IPS-18c (cell line): Measurements from ENCODE around the gene DGKD.

Experiments
- H3K4me3 ChIP-seq: 2 replicates; pipeline ENCODE4 v1.7.0; 2013; ENCODE audit warnings: low read depth, mild to moderate bottlenecking, low read length, moderate library complexity; ENCODE audit not compliant: insufficient read depth
- H3K9me3 ChIP-seq: one replicate; pipeline ENCODE4 v1.6.1; 2013; ENCODE audit warnings: mild to moderate bottlenecking, low read length, moderate library complexity; ENCODE audit not compliant: control insufficient read depth, insufficient read depth

DGKD gene

DNA sequence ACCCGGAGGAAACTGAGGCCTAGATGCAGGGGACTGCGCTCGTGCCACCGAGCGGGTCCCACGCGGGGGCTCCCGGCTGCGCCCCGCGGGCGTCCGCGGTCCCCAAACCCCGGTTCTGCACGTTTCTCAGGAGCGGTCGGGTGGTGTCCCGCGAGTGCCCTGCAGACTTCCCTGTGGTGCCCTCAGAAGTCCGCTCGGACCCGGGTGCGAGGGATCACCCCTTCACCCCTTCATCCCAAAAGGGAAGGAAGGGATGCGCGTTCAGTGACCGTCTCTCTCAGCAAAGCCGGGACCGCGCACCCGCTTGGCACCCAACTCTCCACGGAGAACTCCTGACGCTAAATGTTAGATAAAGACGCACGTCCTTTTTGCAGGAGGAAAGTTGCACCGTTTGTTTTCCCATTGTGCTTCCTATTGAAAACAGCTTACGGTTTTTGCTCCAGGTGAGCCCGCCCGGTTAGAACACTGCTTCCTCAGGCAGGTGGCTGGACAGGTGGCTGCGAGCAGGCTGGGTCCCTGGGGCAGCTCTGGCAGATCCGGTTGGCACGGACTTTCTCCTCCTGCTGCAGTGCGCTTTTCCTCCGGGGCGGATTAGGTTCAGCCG lies 779 bp downstream of the DGKD start:
- peak overlapping the region; percentile 66 for H3K4me3 ChIP-seq

DNA sequence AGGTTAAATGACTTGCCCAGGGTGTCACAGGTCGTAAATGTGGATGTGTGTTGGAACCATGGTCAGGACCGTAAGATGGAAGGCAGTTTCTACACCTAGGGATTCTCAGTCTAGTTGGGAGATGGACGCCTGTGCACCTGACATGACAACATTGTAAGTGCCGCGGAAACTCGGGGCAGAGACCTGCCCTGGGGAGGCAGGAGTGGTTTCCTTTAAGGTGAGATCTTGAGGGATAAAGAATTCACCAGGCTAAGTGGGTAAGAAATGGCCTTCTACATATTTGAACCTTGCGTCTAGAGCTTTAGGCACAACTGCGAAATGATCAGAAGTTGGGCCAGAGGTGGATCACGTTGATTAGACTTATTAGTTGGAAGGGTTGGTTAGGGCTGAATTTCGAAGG lies 1.6 kb downstream of the DGKD start:
- H3K9me3 ChIP-seq = no peaks in the 10 kb centered on the region
- no peak overlapping the region for H3K4me3 ChIP-seq

More for the DNA sequence above, 779 bp downstream of the DGKD start:
- no peaks in the 10 kb centered on the region for H3K9me3 ChIP-seq

DNA sequence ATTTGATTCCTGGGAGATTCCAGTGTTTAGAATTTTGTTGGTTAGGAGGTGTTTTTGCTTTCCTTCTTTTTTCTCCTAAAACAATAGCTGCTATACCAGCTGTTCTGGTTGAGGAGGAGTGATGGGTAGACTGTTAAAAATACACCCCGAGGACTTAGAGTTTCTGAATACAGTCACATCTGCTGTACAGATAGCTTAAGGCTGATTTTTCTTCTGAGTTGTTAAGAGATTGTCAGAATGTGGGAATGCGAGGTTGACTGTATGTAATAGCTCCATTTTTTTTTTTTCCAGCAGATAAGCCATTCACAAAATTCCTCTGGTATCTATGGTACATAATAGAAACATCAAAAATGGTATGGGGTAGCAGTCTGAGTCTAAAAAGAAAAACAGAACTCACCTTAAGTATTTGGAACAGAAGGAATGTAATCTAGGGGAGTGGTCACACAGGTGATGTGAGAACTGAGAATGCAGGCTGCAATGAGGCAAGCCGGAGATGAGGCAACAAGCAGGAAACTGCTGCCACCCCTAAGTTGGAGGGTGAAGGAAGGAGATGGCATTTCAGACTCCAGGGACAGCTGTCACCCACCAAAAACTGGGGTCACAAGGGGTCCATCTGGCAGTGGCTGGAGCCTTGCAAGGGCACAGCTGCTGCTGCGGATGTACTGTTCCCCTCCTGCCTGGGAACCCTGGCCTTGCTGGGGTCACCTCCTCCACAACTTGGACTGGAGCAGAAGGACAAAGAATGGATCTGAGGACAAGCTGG lies 2.4 kb downstream of the DGKD start:
- H3K4me3 ChIP-seq = no peak overlapping the region
- H3K9me3 ChIP-seq = no peaks in the 10 kb centered on the region

DNA sequence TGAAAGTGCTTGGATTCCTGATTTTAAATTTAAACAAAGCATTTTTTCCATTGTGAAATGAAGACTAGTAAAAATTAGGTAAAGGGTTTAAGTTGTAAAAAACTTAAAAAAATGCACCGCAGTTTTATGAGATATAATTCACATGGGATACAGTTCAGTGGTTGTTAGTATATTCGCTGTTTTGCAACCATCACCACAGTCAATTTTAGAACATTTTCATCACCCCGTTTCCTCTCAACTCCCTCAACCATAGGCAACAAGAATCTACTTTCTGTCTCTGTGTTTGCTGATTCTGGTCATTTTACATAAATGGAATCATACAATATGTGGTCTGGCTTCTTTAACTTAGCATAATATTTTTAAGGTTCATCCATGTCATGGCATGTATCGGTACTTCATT lies 4.0 kb downstream of the DGKD start:
- no peak overlapping the region for H3K4me3 ChIP-seq

DNA sequence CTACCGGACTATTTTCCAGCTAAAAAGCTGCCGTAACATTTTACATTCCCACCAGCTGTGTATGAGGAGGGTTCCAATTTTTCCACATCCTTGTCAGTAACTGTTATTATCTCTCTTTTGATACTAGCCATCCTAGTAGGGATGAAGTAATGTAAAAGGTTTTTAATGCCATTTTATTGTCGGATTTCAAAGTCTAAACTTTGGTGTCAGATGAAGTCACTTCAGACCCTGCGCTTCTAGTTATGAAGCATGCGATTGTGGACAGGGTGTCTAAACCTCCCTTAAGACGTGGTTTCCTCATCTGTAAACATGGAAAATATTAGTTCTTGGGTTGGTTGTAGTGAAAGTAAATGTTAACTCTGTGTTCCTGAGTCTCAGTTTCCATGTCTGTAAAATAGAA lies 4.7 kb downstream of the DGKD start:
- H3K9me3 ChIP-seq = no peaks in the 10 kb centered on the region
- no peak overlapping the region for H3K4me3 ChIP-seq

More for the DNA sequence above, 4.0 kb downstream of the DGKD start:
- no peaks in the 10 kb centered on the region for H3K9me3 ChIP-seq

DNA sequence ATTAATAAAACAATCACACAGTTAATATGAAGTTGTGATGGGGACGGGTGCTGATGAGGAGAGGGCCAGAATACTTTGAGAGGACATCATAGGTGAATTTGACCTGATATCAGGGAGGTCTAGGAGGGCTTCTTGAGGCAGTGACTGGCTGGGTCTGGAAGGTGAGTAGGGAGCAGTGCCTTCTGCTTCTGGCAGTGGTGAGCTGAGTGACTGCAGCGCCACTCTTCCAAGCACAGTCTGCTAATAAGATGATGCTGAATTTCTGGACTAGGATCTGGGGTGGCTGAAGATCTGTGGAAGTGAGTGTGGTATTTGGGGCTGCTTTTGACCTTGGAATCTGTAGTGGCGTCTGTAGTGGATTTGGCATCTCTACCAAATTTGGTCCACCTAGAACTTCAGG lies 5.5 kb downstream of the DGKD start:
- no peak overlapping the region for H3K4me3 ChIP-seq
- H3K9me3 ChIP-seq = no peaks in the 10 kb centered on the region

DNA sequence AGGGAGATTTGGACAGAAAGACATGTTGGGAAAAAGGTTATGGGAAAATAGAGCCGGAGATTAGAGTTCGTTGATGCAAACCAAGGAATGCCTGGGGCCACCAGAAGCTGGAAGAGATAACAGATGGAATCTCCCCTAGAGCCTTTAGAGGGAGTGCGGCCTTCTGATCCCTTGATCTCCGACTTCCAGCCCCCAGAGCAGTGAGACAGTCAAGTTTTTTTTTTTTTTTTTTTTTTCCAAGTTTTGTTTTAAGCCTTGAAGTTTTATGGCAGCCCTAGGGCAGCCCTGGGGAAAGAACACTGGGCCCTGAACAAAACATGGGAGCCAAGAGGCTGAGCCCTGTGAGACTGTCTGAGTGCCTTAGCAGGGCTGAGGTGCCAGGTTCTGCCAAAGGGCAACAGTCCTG lies 6.5 kb downstream of the DGKD start:
- Histone ChIP-seq H3K4me3 (no peak overlapping the region), H3K9me3 (no peaks in the 10 kb centered on the region)

DNA sequence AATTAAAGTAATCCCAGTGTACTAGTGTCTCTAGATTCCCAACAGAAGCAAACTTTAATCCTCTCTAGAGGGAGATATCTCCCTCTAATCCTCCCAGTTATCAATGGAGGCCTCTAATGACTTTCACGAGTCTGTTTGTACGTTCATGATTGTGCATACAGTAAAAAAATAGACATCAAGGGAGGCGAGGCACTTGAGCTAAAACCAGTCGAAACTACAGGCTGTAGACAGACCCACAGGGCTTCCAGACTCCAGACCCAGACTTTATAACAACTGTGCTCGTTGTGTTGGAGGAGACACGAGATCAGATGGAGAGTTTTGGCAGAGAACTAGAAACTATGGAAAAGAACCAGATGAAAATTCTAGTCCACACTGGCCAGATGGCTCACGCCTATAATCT lies 7.0 kb downstream of the DGKD start:
- Histone ChIP-seq H3K4me3 (no peak overlapping the region), H3K9me3 (no peaks in the 10 kb centered on the region)

DNA sequence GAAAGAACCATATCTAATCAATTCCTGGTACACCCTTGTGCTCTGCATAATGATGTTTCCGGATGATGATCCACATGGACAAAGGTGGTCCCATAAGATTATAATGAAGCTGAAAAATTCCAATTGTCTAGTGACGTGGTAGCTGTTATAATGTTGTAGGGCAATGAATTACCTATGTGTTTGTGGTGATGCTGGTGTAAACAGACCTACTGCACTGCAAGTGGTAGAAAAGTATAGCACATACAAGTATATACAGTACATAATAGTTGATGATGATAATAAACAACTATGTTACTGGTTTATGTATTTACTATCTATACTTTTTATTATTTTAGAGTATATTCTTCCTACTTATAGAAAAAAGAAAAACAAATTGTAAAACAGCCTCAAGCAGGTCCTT lies 8.4 kb downstream of the DGKD start:
- no peak overlapping the region for H3K4me3 ChIP-seq
- H3K9me3 ChIP-seq = no peaks in the 10 kb centered on the region

DNA sequence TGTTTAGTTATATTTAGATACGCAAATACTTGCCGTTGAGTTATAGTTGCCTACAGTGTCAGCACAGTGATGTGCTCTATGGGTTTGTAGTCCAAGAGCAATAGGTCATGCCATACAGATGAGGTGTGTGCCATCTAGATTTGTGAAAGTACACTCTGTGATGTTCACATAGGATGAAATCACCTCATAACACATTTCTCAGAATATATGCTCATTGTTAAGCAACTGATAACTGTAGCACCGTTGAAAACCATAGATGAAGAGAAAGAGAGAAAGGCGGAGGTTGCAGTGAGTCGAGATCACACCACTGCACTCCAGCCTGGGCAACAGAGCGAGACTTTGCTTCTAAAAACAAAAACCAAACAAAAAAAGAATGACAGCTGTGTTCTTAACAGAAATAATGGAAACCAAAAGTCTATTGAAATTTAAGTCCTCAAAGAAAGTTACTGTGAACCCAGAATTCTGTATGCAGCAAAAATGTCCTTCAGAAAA lies 9.5 kb downstream of the DGKD start:
- H3K9me3 ChIP-seq = no peaks in the 10 kb centered on the region
- H3K4me3 ChIP-seq = no peak overlapping the region

DNA sequence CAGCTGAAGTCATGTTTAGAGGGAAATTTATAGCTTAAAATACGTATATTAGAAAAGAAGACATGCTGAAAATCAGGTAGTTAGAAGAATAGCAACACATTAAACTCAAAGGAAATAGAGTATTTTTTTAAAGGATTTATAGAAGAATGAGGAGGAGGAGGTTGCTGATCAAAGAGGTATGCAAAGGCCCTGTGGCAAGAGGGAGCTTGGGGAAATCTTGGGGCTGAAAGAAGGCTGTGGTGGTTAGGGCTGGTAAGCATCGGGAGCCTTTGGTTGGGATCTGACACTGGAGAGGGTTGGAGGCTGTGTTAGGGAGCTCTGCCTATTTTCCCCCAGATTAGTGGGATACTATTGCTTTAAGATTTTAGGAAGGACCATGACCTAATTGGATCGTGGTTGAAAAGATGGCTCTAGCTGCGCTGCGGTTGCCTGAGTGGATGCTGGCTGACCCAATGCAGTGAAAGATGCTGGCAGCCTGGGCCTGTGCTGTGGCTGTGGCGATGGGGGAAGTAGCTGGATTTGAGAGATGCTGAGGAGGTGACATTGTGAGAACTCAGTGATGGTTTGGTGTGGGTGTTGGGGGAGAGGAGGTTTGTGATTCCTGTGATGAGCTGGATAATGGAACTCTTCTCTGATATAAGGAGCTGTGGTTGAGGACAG lies 11.7 kb downstream of the DGKD start:
- Histone ChIP-seq H3K4me3 (no peak overlapping the region), H3K9me3 (no peaks in the 10 kb centered on the region)

DNA sequence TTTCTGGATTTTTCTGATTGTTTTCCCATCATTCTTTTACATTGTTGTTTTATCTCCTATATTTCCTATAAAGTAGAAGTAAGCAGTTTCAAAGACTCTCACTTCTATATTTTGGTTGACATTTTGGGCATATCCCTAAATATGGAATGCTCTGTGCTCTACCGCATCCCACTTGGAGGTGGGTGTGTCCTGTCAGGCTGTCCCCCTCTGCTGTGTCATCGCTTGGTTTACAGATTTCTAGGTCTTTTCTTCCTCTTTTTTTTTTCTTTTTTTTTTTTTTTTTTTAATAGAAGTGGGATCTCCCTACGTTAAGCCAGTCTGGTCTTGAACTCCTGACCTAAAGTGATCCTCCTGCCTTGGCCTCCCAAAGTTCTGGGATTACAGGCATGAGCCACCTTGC lies 13.3 kb downstream of the DGKD start:
- H3K9me3 ChIP-seq = no peaks in the 10 kb centered on the region
- no peak overlapping the region for H3K4me3 ChIP-seq

DNA sequence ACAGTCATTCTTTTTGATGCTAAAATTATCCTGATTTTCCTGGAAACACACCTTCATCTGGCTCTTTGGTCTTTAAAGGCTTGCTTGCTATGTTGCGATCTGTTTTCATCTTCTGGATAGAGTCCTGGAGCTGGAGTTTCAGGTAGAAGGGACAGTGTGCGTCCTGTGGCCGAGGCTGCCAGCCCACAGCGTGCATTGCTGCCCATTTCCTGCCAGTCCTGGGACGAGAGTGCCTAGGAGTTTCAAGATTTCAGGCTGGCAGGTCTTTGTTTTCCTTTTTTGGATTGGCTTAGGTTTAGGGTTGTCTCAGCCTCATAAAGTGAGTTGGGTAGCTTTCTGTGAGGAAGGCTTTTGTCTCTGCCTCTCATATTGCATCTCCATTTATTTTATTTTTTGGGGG lies 14.5 kb downstream of the DGKD start:
- H3K4me3 ChIP-seq = no peak overlapping the region
- no peaks in the 10 kb centered on the region for H3K9me3 ChIP-seq

DNA sequence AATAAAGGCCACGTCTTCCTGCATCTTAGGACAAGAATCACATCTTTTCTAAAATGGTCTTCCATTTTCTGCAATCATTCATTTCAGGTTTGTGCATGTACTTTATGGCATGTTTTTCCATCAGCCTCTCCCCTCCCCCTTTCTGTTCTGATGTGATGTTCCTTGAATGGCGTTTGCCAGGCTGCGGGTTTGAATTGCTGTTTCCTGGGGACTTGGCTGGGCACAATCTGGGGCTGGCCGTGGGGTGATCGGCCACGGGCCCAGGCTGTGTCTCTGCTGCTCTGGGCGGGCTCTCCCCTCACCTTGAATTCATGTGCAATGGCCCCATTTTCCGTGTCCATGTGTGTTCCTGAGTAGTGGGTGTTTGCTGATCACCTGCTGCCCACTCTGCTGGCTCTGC lies 15.2 kb downstream of the DGKD start:
- H3K4me3 ChIP-seq = no peak overlapping the region
- H3K9me3 ChIP-seq = no peaks in the 10 kb centered on the region

DNA sequence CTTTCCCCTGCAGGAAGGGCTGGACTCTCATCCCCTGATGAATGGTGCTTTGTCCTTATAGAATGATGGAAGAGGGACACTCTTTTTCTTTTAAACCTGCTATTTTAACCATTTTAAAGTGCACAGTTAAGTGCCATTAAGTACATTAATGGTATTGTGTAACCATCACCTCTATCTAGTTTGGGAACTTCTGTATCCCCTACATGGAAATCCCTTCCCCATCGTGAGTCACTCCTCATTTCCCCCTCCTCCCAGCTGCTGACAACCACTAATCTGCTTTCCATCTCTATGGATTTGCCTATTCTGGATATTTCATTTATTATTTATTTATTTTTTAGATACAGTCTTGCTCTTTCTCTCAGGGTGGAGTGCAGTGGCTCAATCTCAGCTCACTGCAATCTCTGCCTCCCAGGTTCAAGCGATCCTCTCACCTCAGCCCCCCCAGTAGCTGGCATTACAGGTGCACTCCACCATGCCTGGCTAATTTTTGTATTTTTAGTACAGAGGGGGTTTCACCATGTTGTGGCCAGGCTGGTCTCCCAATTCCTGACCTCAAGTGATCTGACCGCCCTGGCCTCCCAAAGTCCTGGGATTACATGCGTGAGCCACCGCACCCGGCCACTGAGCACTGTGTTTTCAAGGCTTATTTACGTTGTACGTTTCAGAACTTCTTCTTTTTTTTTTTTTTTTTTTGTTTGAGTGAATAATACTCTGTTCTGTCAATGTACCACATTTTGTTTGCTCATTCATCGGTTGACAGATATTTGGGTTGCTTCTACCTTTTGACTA lies 15.8 kb downstream of the DGKD start:
- Histone ChIP-seq H3K9me3 (no peaks in the 10 kb centered on the region), H3K4me3 (no peak overlapping the region)

DNA sequence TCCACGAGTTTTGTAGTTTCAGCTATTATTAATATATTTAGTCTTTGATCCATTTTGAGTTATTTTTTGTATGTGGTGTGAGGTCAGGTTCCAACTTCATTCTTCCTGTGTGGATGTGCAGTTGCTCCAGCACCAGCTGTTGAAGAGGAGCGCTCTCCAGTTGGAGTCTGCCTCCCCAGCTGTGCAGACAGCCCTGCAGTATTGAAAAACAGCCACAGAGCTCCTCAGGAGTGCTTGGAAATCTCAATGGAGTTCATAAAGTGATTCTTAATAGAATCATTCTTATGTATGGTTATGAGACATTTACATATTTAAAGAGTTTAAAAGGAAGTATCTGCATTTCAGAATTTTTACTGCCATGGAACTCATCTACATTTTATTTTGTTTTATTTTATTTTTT lies 17.3 kb downstream of the DGKD start:
- H3K4me3 ChIP-seq = no peak overlapping the region
- H3K9me3 ChIP-seq = no peaks in the 10 kb centered on the region

DNA sequence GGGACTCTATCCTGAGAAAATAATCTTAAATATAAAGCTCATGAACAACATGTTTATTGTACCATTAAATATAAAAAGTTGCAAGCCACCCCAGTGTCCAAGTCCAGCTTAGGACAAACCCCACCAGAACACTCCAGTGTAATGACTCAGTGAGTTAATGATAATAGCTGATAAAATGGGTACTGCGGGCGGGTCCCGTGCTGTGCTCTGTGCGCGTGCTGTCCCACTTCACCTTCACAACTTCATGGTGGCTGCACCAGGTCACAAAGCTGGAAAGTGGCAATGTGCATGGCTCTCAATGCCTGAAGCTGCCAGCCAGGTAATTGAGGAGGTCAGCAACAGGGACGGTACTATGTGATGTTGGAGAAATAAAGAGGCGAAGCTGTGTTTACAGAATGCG lies 18.6 kb downstream of the DGKD start:
- H3K4me3 ChIP-seq = no peak overlapping the region
- H3K9me3 ChIP-seq = no peaks in the 10 kb centered on the region

DNA sequence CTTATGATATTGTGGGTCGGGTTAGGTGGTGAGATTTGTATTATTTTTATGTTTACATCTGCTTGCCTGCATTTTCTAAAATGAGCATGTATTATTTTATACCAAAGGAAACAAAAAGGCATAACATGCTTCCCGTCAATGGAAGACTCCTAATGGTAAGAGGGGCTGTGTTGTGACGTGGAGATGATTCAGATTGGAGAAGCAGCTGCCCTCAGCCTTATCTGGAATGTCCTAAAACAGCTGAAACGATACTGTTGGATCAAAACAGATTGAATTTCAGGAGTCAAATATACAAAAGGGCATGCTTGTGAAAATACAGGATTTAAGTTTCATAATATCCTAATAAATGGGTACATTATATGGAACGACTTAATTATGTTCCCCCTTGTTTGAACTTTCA lies 19.0 kb downstream of the DGKD start:
- H3K9me3 ChIP-seq = no peaks in the 10 kb centered on the region
- no peak overlapping the region for H3K4me3 ChIP-seq
